HL-60 (cell line): Measurements from ENCODE around the gene PUM1.

Experiments
- CTCF ChIP-seq: IDR thresholded peaks from one replicate; pipeline ENCODE4 v1.5.1; 2011; ENCODE audit warnings: low read length, control low read depth, inconsistent platforms; ENCODE audit not compliant: insufficient read depth
- GABPA ChIP-seq: IDR thresholded peaks from 2 replicates; pipeline ENCODE4 v1.6.1; 2012; ENCODE audit warnings: low read depth
- POLR2AphosphoS5 ChIP-seq: IDR thresholded peaks from 2 replicates; pipeline ENCODE4 v1.6.1; 2012; ENCODE audit warnings: low read depth
- SPI1 ChIP-seq: IDR thresholded peaks from 2 replicates; pipeline ENCODE4 v1.6.1; 2012; ENCODE audit warnings: low read depth, mild to moderate bottlenecking, borderline replicate concordance
- TF ChIP-seq, protein P1 (sequence below): IDR thresholded peaks from 2 replicates; pipeline ENCODE4 v1.6.1; 2012; ENCODE audit warnings: low read depth; ENCODE audit not compliant: insufficient replicate concordance

GRCh38 chr1:31040038-31040437 is 25.5 kb downstream of the PUM1 start:
- TF ChIP-seq CTCF, result no peak
- no peak for TF ChIP-seq GABPA
- TF ChIP-seq POLR2AphosphoS5, result no peak
- TF ChIP-seq, protein P1, sequence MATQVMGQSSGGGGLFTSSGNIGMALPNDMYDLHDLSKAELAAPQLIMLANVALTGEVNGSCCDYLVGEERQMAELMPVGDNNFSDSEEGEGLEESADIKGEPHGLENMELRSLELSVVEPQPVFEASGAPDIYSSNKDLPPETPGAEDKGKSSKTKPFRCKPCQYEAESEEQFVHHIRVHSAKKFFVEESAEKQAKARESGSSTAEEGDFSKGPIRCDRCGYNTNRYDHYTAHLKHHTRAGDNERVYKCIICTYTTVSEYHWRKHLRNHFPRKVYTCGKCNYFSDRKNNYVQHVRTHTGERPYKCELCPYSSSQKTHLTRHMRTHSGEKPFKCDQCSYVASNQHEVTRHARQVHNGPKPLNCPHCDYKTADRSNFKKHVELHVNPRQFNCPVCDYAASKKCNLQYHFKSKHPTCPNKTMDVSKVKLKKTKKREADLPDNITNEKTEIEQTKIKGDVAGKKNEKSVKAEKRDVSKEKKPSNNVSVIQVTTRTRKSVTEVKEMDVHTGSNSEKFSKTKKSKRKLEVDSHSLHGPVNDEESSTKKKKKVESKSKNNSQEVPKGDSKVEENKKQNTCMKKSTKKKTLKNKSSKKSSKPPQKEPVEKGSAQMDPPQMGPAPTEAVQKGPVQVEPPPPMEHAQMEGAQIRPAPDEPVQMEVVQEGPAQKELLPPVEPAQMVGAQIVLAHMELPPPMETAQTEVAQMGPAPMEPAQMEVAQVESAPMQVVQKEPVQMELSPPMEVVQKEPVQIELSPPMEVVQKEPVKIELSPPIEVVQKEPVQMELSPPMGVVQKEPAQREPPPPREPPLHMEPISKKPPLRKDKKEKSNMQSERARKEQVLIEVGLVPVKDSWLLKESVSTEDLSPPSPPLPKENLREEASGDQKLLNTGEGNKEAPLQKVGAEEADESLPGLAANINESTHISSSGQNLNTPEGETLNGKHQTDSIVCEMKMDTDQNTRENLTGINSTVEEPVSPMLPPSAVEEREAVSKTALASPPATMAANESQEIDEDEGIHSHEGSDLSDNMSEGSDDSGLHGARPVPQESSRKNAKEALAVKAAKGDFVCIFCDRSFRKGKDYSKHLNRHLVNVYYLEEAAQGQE, result no peak
- no peak for TF ChIP-seq SPI1
